SU-DHL-6 (cell line): Measurements from ENCODE around the gene OR5V1.
"Not testable (repeated sequence)": the region's sequence is repeated elsewhere in the genome, so short reads cannot be mapped to it uniquely, and the experiment has no call there.

Experiments used
- H2AFZ ChIP-seq: fragments of 200-600 bp; sonication (generic); 2 replicates; pipeline ENCODE4 v1.6.1; 2014; ENCODE audit warnings: low read depth, mild to moderate bottlenecking, moderate library complexity, mixed read lengths, antibody characterized with exemption, low read length; ENCODE audit not compliant: severe bottlenecking
- H3F3A ChIP-seq: fragments of 200-600 bp; shearing (Covaris generic); 2 replicates; pipeline ENCODE4 v1.6.0; 2016; ENCODE audit warnings: antibody characterized with exemption, mild to moderate bottlenecking; ENCODE audit not compliant: insufficient read depth
- H3K27ac ChIP-seq: fragments of 200-600 bp; sonication (generic); 2 replicates; pipeline ENCODE4 v1.5.1; 2016; ENCODE audit warnings: low read depth, mild to moderate bottlenecking, low read length, moderate library complexity, mixed read lengths
- H3K27me3 ChIP-seq: fragments of 200-600 bp; sonication (generic), shearing (Covaris generic); 2 replicates; pipeline ENCODE4 v1.6.0; 2014; ENCODE audit warnings: mild to moderate bottlenecking, low read length
- H3K36me3 ChIP-seq: fragments of 200-600 bp; sonication (generic); 2 replicates; pipeline ENCODE4 v1.6.1; 2014; ENCODE audit warnings: mild to moderate bottlenecking, low read length, mixed read lengths
- H3K4me2 ChIP-seq: fragments of 300-600, 200-600 bp; shearing (Covaris generic), sonication (generic); 2 replicates; pipeline ENCODE4 v1.6.0; 2014; ENCODE audit warnings: low read length, low read depth, mild to moderate bottlenecking; ENCODE audit not compliant: poor library complexity, severe bottlenecking
- H3K4me3 ChIP-seq: fragments of 200-600 bp; sonication (generic); 2 replicates; pipeline ENCODE4 v1.5.1; 2014; ENCODE audit warnings: antibody characterized with exemption, low read length, mild to moderate bottlenecking, mixed read lengths; ENCODE audit not compliant: insufficient read depth, poor library complexity, severe bottlenecking
- H3K79me2 ChIP-seq: fragments of 200-600 bp; sonication (generic); 2 replicates; pipeline ENCODE4 v1.6.1; 2014; ENCODE audit warnings: mild to moderate bottlenecking, low read length, moderate library complexity; ENCODE audit not compliant: insufficient read depth
- H3K9ac ChIP-seq: fragments of 200-600 bp; sonication (generic); 2 replicates; pipeline ENCODE4 v1.7.0; 2014; ENCODE audit warnings: mild to moderate bottlenecking, low read length
- H3K9me2 ChIP-seq: fragments of 200-600 bp; sonication (generic); replicated peaks from 2 replicates; pipeline ENCODE4 v1.6.1; 2014; ENCODE audit warnings: low read length; ENCODE audit not compliant: insufficient read depth
- H3K9me3 ChIP-seq: fragments of 200-600 bp; sonication (generic); 2 replicates; pipeline ENCODE4 v1.6.1; 2014; ENCODE audit warnings: low read length, mixed read lengths; ENCODE audit not compliant: insufficient read depth
- H4K20me1 ChIP-seq: fragments of 200-600 bp; sonication (generic); 2 replicates; pipeline ENCODE4 v1.6.1; 2014; ENCODE audit warnings: low read depth, mild to moderate bottlenecking, antibody characterized with exemption, low read length, moderate library complexity, mixed read lengths
- CTCF ChIP-seq: fragments of 200-600 bp; sonication (generic); IDR thresholded peaks from one replicate; pipeline ENCODE4 v1.5.1; 2017; ENCODE audit warnings: antibody characterized with exemption, mild to moderate bottlenecking, low read length, moderate library complexity; ENCODE audit not compliant: insufficient read depth, poor library complexity, severe bottlenecking
- EZH2phosphoT487 ChIP-seq: fragments of 200-600 bp; sonication (generic), shearing (Covaris generic); conservative IDR thresholded peaks from 2 replicates; pipeline ENCODE4 v1.6.1; 2018; ENCODE audit warnings: mild to moderate bottlenecking, antibody characterized with exemption, low read length, moderate library complexity, mixed read lengths

Gene OR5V1

GRCh38 chr6:29325777-29326176 is 42.9 kb downstream of the OR5V1 start:
- no peak overlapping the region for H3K4me3 ChIP-seq
- no peak overlapping the region for H3K9ac ChIP-seq
- no peaks in the 10 kb centered on the region for H4K20me1 ChIP-seq
- no peaks in the 10 kb centered on the region for H3K36me3 ChIP-seq
- no peak for TF ChIP-seq EZH2phosphoT487
- no peak for TF ChIP-seq CTCF
- no peaks in the 10 kb centered on the region for H3F3A ChIP-seq
- no peaks in the 10 kb centered on the region for H3K79me2 ChIP-seq
- no peak overlapping the region for H3K27ac ChIP-seq
- H3K4me2 ChIP-seq: no peak overlapping the region
- H3K9me3 ChIP-seq: no peaks in the 10 kb centered on the region
- H3K27me3 ChIP-seq: no peaks in the 10 kb centered on the region
- H2AFZ ChIP-seq: no peak overlapping the region
- no peaks in the 10 kb centered on the region for H3K9me2 ChIP-seq

- not testable (repeated sequence) for H3K9me3 ChIP-seq, H3K27ac ChIP-seq, H3K9ac ChIP-seq, H3K79me2 ChIP-seq, H3K4me2 ChIP-seq, H3K9me2 ChIP-seq, H4K20me1 ChIP-seq, H3K4me3 ChIP-seq, H2AFZ ChIP-seq, H3K36me3 ChIP-seq, H3K27me3 ChIP-seq, H3F3A ChIP-seq
Measured at GRCh38 chr6:29323332-29323731, 45.3 kb downstream of the OR5V1 start.

- no peaks in the 10 kb centered on the region for H3K27me3 ChIP-seq
- no peaks in the 10 kb centered on the region for H3K36me3 ChIP-seq
- no peaks in the 10 kb centered on the region for H3K79me2 ChIP-seq
- no peak overlapping the region for H3K4me2 ChIP-seq
- H2AFZ ChIP-seq: no peak overlapping the region
- no peak for TF ChIP-seq EZH2phosphoT487
- TF ChIP-seq CTCF: no peak
- no peaks in the 10 kb centered on the region for H3F3A ChIP-seq
- H3K27ac ChIP-seq: no peak overlapping the region
- no peaks in the 10 kb centered on the region for H3K9me2 ChIP-seq
- H3K4me3 ChIP-seq: no peak overlapping the region
- no peak overlapping the region for H3K9ac ChIP-seq
- H4K20me1 ChIP-seq: no peaks in the 10 kb centered on the region
- H3K9me3 ChIP-seq: no peaks in the 10 kb centered on the region
Measured at GRCh38 chr6:29319931-29320330, 48.7 kb downstream of the OR5V1 start.
